ENCODE results near the gene ADGRG3. TPM values are rescaled to one million over a fixed set of nuclear protein-coding genes. Genes with fewer than 3 reads are reported as not detected.
A peak's percentile ranks its signal among the peaks of the same experiment; 100 is the strongest.

The ADGRG3 gene
- total and polyA plus RNA-seq, 9 of the 15 experiments (the other 6 are each of a cell fraction or from before 2014, with no cell fraction given), result 0.09 to 0.52 (median 0.14) TPM; not detected in 3

- Histone ChIP-seq H3K27me3 (ENCODE audit: control insufficient read depth in 2 of 2, insufficient read depth in 2 of 2, low read length in 2 of 2) (peaks cover 0 to 45% of the 10 kb centered on the region in 2 experiments; a peak in 2 of 5 replicates), H2AFZ (ENCODE audit: low read depth, low read length) (no peak overlapping the region), H3K9ac (ENCODE audit: insufficient read depth in 1 of 2, low read depth in 2 of 2, low read length in 2 of 2) (no peak overlapping the region; a peak in 1 of 4 replicates), H3K4me1 (replicated peaks in 1 of 2; ENCODE audit: control insufficient read depth in 2 of 2, insufficient read depth in 2 of 2, low read length in 2 of 2) (peaks cover 0 to 23% of the 10 kb centered on the region in 2 experiments; a peak in 3 of 5 replicates), H3K79me2 (ENCODE audit: control insufficient read depth, insufficient read depth, low read length) (no peaks in the 10 kb centered on the region), H3K9me1 (ENCODE audit: control insufficient read depth, insufficient read depth, low read length) (no peaks in the 10 kb centered on the region), H3K9me3 (replicated peaks; ENCODE audit: control insufficient read depth, insufficient read depth, low read depth, low read length) (no peaks in the 10 kb centered on the region), H3K36me3 (ENCODE audit: control insufficient read depth, insufficient read depth, low read length) (no peaks in the 10 kb centered on the region), H3K4me3 (no peak overlapping the region), H4K20me1 (replicated peaks; ENCODE audit: control insufficient read depth, insufficient read depth, low read length) (no peaks in the 10 kb centered on the region), H3K27ac (ENCODE audit: extremely low read depth, low read depth, low read length) (no peak overlapping the region), H3K4me2 (ENCODE audit: insufficient read depth, low read length) (no peak overlapping the region)
- WGBS (ENCODE audit: insufficient coverage, low coverage, missing lambda C conversion rate), result 7% methylated on average over 10 of the region's 10 CpGs
- ChIA-PET POLR2A (interaction anchor here (0.5 to 1.4 kb wide), 3 partner anchors 12 to 31 kb away, joined by 3 to 6 read pairs (median 5); no protein-coding TSS in a partner anchor), CTCF (ENCODE audit: low intra/inter-chr PET ratio) (no interaction called here)
- in situ Hi-C loops (cut with MboI) (no loop called here), intact Hi-C loops (cut with micrococcal nuclease) (no loop called here)
- DNase-seq (ENCODE audit: extremely low read depth in 1 of 4, low spot score in 3 of 4) (no peak), ATAC-seq (peak; percentile 28; the same call in 2 of the 3 replicates), FAIRE-seq (no peak)
- no TSS peak for BruUV-seq (replicated peaks)
- TF ChIP-seq EWSR1 (IDR thresholded peaks at IDR 0.05; ENCODE audit: borderline replicate concordance, low read depth, partially characterized antibody), result no peak
- TF ChIP-seq PML (IDR thresholded peaks at IDR 0.05; ENCODE audit: low read length), result no peak
- no peak for TF ChIP-seq PRDM10 (IDR thresholded peaks at IDR 0.05; ENCODE audit: partially characterized antibody)
- no peak for TF ChIP-seq TAF15 (IDR thresholded peaks at IDR 0.05; ENCODE audit: low read depth, low read length)
- no peak for TF ChIP-seq E2F4 (CRISPR knock-in tag; IDR thresholded peaks at IDR 0.05; ENCODE audit: low read depth)
- TF ChIP-seq ZNF384 (IDR thresholded peaks at IDR 0.05; ENCODE audit: low read depth, low read length), result peak; percentile 69; the same call in 1 of the 2 replicates
- TF ChIP-seq ATF7 (IDR thresholded peaks at IDR 0.05), result peak; percentile 32; the same call in 1 of the 2 replicates
- no peak; a peak in 1 of 4 replicates for TF ChIP-seq TRIM24 (IDR thresholded peaks at IDR 0.05)
- no peak for TF ChIP-seq ZNF41 (CRISPR knock-in tag; conservative IDR thresholded peaks at IDR 0.05)
- TF ChIP-seq TCF3 (CRISPR knock-in tag; IDR thresholded peaks at IDR 0.05), result no peak
- no peak for TF ChIP-seq ZFP1 (CRISPR knock-in tag; IDR thresholded peaks at IDR 0.05)
- TF ChIP-seq NFRKB (IDR thresholded peaks at IDR 0.05; ENCODE audit: low read depth), result no peak
- TF ChIP-seq NEUROD1 (IDR thresholded peaks at IDR 0.05; ENCODE audit: borderline replicate concordance, low read depth, low read length, partially characterized antibody), result no peak
- TF ChIP-seq ZNF589 (CRISPR knock-in tag; IDR thresholded peaks at IDR 0.05; ENCODE audit: low read depth), result no peak
- no peak for TF ChIP-seq DEAF1 (CRISPR knock-in tag; IDR thresholded peaks at IDR 0.05)
These were observed 46.4 kb upstream of the ADGRG3 start for GRCh38 chr16:57621521-57622271.
